Activated T-helper 17 cell treated with anti-CD3 and anti-CD28 coated beads, Interleukin-2, amount 50 U/mL, for 72 hours (primary cell): ENCODE measurements around the gene SLC2A1. TPM values are rescaled to one million over a fixed set of nuclear protein-coding genes. Genes with fewer than 3 reads are reported as not detected.
A peak's percentile ranks its signal among the peaks of the same experiment; 100 is the strongest.

Source experiments
- ATAC-seq: fragments of 150-1000 bp; cut with Tn5 transposase; replicated peaks from 2 replicates; pipeline ENCODE4 v1.10.0; 2021; ENCODE audit warnings: mild to moderate bottlenecking, moderate library complexity
- H3K27ac Mint-ChIP-seq: one replicate; pipeline ENCODE4 v1.8.0; 2022; ENCODE audit warnings: mixed read lengths
- H3K27me3 Mint-ChIP-seq: one replicate; pipeline ENCODE4 v1.8.0; 2022; ENCODE audit warnings: mixed read lengths
- H3K36me3 Mint-ChIP-seq: one replicate; pipeline ENCODE4 v1.8.0; 2022; ENCODE audit warnings: low read depth, mild to moderate bottlenecking, mixed read lengths
- H3K4me1 Mint-ChIP-seq: one replicate; pipeline ENCODE4 v1.8.0; 2022; ENCODE audit warnings: mixed read lengths
- H3K4me3 Mint-ChIP-seq: one replicate; pipeline ENCODE4 v1.8.0; 2022; ENCODE audit warnings: mild to moderate bottlenecking, mixed read lengths
- H3K9me3 Mint-ChIP-seq: one replicate; pipeline ENCODE4 v1.8.0; 2022; ENCODE audit warnings: mixed read lengths
- total RNA-seq, 2 donors: library from RNA; stranded (reverse); gene quantifications; one replicate each; pipeline ENCODE4 v1.2.3, GENCODE V29; 2022

SLC2A1 gene
- total RNA-seq, 2 donors from 2014 or later = 217 to 280 TPM

DNA sequence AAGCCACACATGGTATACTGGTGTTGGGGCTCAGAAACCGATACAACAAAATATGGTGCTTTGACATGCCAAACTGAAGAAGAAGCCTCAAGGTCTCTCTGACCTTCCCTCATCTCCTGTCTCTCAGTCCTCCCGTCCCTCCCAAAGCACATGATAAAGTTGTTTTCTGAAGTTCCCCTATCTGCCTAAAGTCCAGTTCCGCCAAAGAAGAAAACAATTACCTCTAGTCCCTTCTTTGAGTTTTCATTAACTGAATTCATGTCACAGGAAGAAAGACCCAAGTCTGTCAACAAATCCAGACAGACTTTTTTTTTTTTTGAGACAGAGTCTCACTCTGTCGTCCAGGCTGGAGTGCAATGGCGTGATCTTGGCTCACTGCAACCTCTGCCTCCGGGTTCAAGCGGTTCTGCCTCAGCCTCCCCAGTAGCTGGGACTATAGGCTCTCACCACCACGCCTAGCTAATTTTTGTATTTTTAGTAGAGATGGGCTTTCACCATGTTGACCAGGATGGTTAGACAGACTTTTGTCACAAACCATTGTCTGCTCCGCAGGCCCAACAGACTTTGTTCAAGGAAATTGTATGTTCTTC is 32.2 kb upstream of the SLC2A1 start:
- no peaks in the 10 kb centered on the region for H3K4me1 Mint-ChIP-seq
- no peak for ATAC-seq
- H3K27ac Mint-ChIP-seq = no peak overlapping the region

GRCh38 chr1:42983693-42984092 is 25.0 kb upstream of the SLC2A1 start:
- peak overlapping the region; percentile 43 for H3K27ac Mint-ChIP-seq
- no peak overlapping the region for H3K4me3 Mint-ChIP-seq
- H3K27me3 Mint-ChIP-seq = no peaks in the 10 kb centered on the region
- no peaks in the 10 kb centered on the region for H3K36me3 Mint-ChIP-seq
- H3K4me1 Mint-ChIP-seq = no peaks in the 10 kb centered on the region
- ATAC-seq = no peak
- no peaks in the 10 kb centered on the region for H3K9me3 Mint-ChIP-seq

More for the DNA sequence above, 32.2 kb upstream of the SLC2A1 start:
- Mint-ChIP-seq H3K9me3 (peaks cover 4% of the 10 kb centered on the region), H3K27me3 (no peaks in the 10 kb centered on the region), H3K36me3 (no peaks in the 10 kb centered on the region), H3K4me3 (no peak overlapping the region)

DNA sequence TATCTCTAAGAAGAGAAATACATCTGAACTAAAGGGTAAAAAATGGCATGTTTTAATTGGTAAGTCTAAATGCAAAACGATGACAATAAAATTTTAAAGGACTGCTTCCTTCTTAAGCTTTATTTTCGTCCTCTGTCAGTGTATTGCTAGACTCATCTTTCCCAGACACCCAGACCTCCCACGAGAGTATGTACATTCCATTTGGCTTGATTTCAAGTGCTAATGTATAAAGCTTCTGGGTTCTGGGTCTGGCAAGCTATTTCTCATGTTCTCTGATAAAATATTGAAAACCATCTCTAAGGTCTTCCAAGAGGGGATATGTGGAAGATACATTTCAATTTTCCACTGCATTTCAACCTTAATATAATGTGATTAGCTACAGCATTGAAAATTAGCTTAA is 24.6 kb upstream of the SLC2A1 start:
- H3K27me3 Mint-ChIP-seq = no peaks in the 10 kb centered on the region
- no peaks in the 10 kb centered on the region for H3K9me3 Mint-ChIP-seq
- H3K27ac Mint-ChIP-seq = no peak overlapping the region
- H3K4me3 Mint-ChIP-seq = no peak overlapping the region
- no peaks in the 10 kb centered on the region for H3K36me3 Mint-ChIP-seq
- no peak for ATAC-seq
- H3K4me1 Mint-ChIP-seq = no peaks in the 10 kb centered on the region

DNA sequence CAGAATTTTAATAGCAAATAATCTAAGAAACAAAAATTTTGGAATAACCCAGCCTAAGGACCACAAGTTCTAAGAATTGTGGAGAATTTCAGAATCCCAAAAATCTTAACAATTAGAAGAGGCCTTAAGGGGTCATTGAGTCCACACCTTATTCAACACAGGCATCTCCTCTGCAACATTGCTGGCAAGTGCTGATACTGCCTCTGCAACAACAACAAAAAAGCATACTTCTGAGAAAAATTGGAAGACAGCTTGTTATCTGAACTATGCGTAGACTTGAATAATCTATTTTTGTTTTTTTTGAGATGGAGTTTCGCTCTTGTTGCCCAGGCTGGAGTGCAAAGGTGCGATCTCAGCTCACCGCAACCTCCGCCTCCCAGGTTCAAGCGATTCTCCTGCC is 24.0 kb upstream of the SLC2A1 start:
- no peak overlapping the region for H3K27ac Mint-ChIP-seq
- H3K9me3 Mint-ChIP-seq = no peaks in the 10 kb centered on the region
- no peak for ATAC-seq
- no peaks in the 10 kb centered on the region for H3K4me1 Mint-ChIP-seq
- H3K36me3 Mint-ChIP-seq = no peaks in the 10 kb centered on the region
- H3K27me3 Mint-ChIP-seq = no peaks in the 10 kb centered on the region
- H3K4me3 Mint-ChIP-seq = no peak overlapping the region

GRCh38 chr1:42981871-42982270 is 23.2 kb upstream of the SLC2A1 start:
- Mint-ChIP-seq H3K27me3 (no peaks in the 10 kb centered on the region), H3K4me1 (no peaks in the 10 kb centered on the region), H3K36me3 (no peaks in the 10 kb centered on the region), H3K27ac (no peak overlapping the region), H3K9me3 (no peaks in the 10 kb centered on the region), H3K4me3 (no peak overlapping the region)
- ATAC-seq = no peak

DNA sequence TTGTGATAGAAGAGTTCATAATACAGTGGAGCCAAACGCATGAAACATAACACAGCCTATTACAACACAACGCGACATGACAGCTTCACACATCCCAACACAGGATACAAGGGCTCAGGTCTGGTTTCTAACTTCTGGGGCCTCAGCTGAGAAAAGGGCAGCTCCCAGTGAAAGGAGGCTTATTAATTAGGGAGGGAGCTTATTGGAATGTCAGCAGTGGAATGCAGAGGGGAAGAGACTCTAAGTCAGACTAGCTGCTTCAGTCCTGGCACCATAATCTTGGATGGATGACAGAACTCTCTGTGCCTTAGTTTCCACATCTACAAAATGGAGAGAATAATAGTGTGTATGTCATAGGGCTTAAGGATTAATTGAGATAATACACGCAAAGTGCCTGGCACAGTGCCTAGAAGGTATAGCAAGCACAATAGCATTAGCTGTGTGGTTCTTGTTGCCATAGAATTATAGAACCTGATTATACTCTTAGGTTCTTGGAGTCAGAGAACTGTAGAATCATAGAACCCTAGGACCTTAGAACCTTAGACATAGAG is 22.7 kb upstream of the SLC2A1 start:
- ATAC-seq = no peak
- H3K27ac Mint-ChIP-seq = no peak overlapping the region
- H3K4me3 Mint-ChIP-seq = no peak overlapping the region
- no peaks in the 10 kb centered on the region for H3K4me1 Mint-ChIP-seq
- H3K27me3 Mint-ChIP-seq = no peaks in the 10 kb centered on the region
- no peaks in the 10 kb centered on the region for H3K9me3 Mint-ChIP-seq
- H3K36me3 Mint-ChIP-seq = no peaks in the 10 kb centered on the region

DNA sequence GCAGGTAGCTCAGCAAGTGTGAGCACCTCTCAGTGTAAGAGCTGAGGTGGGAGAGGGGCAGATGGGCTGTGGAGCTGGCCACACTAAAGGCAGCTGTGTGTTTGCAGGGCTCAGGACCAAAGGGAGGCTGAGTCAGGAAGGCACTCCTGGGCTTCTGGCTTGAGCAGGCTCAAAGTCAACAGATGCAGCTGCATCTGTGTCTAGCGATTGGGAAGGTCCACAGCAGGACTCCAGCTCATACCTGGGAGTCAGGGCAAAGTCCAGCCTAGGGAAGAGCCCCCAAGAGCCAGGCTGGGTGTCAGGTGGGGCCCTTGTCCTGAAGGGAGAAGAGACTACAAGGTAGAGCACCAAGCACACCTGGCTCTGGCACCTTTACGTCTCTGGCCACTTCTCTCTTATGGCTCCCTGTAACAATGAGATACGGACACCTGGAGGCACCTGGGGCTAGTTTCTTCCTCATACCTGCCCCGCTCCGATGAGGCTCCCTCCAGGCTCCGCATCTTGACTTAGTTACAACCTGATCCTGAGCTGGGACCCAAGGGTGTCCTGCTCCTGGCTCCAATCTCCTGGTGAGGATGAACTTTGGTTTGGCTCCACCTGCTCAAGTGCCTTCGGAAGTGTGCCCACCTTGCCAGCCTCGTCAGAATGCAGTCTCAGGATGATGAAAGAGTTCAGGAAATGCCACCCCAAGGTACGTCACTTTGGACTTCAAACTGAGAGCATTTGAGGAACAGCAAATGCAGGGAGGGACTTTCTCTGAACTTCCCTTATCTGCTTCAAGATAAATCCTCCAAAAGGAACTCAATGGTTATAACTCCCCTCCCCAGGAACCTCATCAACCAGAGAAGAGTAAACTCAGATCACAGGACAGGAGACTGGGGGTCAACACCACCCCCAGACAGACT is 21.5 kb upstream of the SLC2A1 start:
- Mint-ChIP-seq H3K4me1 (no peaks in the 10 kb centered on the region), H3K9me3 (no peaks in the 10 kb centered on the region), H3K27me3 (no peaks in the 10 kb centered on the region), H3K27ac (no peak overlapping the region), H3K36me3 (no peaks in the 10 kb centered on the region), H3K4me3 (no peak overlapping the region)
- ATAC-seq = no peak

DNA sequence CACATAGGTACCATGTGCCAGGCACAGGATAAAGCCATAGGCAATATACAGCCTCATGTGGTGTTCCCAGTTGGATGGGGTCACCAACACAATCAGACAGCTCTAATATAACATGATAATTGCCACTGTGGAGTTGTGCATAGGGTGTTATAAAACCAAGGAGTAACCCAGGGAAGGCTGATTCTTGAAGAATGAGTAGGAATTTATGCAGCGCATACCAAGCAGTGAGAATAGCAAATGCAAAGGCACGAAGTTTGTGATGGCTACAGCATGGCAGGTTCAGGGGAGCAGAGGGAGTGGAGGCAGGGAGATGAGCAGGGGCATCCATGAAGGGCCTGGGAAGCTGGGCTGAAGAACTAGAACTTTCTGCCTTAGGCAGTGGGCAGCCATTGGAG is 20.4 kb upstream of the SLC2A1 start:
- H3K4me1 Mint-ChIP-seq = no peaks in the 10 kb centered on the region
- no peak for ATAC-seq
- H3K4me3 Mint-ChIP-seq = no peak overlapping the region
- no peaks in the 10 kb centered on the region for H3K36me3 Mint-ChIP-seq
- no peaks in the 10 kb centered on the region for H3K9me3 Mint-ChIP-seq
- no peak overlapping the region for H3K27ac Mint-ChIP-seq
- H3K27me3 Mint-ChIP-seq = no peaks in the 10 kb centered on the region

DNA sequence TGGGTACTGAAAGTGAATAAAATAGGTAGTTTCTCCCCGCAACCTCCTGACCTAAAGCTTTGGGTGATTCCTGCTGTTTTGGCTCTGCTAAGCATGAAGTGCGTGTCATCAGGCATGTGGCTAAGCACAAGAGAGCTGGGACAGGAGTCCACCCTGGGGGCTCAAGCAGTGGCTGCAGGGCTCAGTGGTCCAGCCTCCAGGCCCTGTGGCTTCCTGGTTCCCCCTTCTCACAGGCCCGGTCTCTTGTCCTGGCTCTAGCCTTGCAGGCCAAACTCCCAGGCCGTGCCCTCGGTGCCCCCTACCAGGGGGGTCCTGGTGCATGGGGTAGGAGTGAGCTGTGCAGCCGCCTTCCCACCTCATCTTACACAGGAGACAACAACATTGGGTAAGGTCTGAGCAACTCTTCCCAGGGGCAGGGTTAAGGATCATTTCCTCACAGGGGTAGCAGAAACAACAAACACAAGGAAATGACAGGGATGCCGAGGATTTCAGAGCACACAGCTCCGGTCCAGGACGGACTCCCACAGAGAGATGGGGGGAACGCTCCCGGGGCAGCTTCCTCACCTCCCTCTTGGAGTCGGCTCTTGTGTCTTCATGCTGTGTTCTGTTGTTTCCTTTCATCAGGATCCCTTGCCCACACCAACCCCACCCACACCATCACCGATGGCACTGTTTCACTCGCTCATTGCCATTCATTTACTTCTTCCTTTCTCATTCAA is 19.8 kb upstream of the SLC2A1 start:
- no peak overlapping the region for H3K27ac Mint-ChIP-seq
- no peaks in the 10 kb centered on the region for H3K9me3 Mint-ChIP-seq
- H3K4me1 Mint-ChIP-seq = no peaks in the 10 kb centered on the region
- no peaks in the 10 kb centered on the region for H3K27me3 Mint-ChIP-seq
- ATAC-seq = no peak
- no peaks in the 10 kb centered on the region for H3K36me3 Mint-ChIP-seq
- no peak overlapping the region for H3K4me3 Mint-ChIP-seq

- Mint-ChIP-seq H3K4me3 (no peak overlapping the region), H3K27ac (no peak overlapping the region), H3K4me1 (no peaks in the 10 kb centered on the region), H3K27me3 (no peaks in the 10 kb centered on the region), H3K9me3 (no peaks in the 10 kb centered on the region), H3K36me3 (no peaks in the 10 kb centered on the region)
- ATAC-seq = no peak
Measured at GRCh38 chr1:42977653-42978052, 19.0 kb upstream of the SLC2A1 start.

DNA sequence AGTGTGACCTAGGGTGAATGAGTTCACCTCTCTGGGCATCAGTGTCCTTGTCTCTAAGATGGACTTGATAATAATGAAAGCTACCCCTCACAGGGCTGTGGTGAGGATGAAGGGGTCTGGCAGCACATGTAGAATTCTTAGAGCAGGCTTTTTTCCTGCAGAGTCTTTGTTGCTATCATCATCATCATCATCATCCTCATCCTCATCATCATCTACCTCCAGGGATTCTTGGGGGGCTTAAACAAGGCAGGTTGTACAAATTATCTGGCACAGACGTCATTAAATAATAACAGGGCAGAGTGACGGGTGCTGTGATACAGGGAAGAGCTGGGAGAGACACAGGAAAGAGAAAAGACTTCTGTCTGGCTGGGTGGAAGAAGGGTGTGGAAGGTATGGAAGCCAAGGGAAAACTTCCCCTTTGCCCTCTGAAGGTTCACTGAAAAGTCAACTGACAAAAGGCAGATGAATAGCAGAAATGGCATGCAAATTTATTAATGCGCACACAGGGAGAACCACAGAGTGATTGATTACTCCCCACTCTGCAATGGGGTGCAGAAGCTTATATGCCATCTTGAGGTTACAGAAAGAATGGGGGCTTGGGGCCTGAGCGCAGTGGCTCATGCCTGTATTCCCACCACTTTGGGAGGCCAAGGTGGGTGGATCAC is 17.0 kb upstream of the SLC2A1 start:
- no peaks in the 10 kb centered on the region for H3K27me3 Mint-ChIP-seq
- no peaks in the 10 kb centered on the region for H3K9me3 Mint-ChIP-seq
- peak overlapping the region; percentile 7 for H3K27ac Mint-ChIP-seq
- H3K4me1 Mint-ChIP-seq = no peaks in the 10 kb centered on the region
- no peaks in the 10 kb centered on the region for H3K36me3 Mint-ChIP-seq
- H3K4me3 Mint-ChIP-seq = no peak overlapping the region
- ATAC-seq = no peak

GRCh38 chr1:42974767-42975437 is 16.2 kb upstream of the SLC2A1 start:
- Mint-ChIP-seq H3K27me3 (no peaks in the 10 kb centered on the region), H3K27ac (peak overlapping the region; percentile 7), H3K36me3 (no peaks in the 10 kb centered on the region), H3K9me3 (no peaks in the 10 kb centered on the region), H3K4me1 (no peaks in the 10 kb centered on the region), H3K4me3 (no peak overlapping the region)
- ATAC-seq = no peak

DNA sequence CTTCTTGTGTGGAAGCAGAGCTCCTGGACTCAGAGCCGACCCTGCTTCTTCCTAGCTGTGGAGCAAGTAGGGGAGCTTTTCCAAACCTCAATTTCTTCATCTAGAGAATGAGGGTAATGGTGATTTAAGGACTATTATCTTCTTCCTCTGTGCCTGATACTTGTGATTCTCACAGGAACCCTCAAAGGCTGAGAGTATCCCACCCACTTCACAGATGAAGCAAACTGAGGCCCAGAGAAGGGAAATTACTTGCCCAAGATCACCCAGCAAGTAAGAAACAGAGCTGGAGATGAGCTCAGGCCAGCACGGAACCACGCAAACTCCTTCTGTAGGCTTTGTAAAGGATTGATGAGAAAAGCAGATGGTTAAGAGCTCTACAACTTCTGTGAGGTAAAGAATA is 15.1 kb upstream of the SLC2A1 start:
- H3K36me3 Mint-ChIP-seq = no peaks in the 10 kb centered on the region
- H3K4me1 Mint-ChIP-seq = no peaks in the 10 kb centered on the region
- no peak for ATAC-seq
- H3K4me3 Mint-ChIP-seq = no peak overlapping the region
- H3K27ac Mint-ChIP-seq = peak overlapping the region; percentile 41
- no peaks in the 10 kb centered on the region for H3K9me3 Mint-ChIP-seq
- H3K27me3 Mint-ChIP-seq = no peaks in the 10 kb centered on the region

GRCh38 chr1:42973286-42973685 is 14.6 kb upstream of the SLC2A1 start:
- Mint-ChIP-seq H3K9me3 (no peaks in the 10 kb centered on the region), H3K4me3 (no peak overlapping the region), H3K4me1 (no peaks in the 10 kb centered on the region), H3K27ac (no peak overlapping the region), H3K36me3 (no peaks in the 10 kb centered on the region), H3K27me3 (no peaks in the 10 kb centered on the region)
- ATAC-seq = no peak
